Stimulated activated CD4-positive, alpha-beta T cell treated with anti-CD3 and anti-CD28 coated beads, TNF-alpha, amount 100 ng/mL, for 48 hours (primary cell): Measurements from ENCODE around the gene USP6NL.
A peak's percentile ranks its signal among the peaks of the same experiment; 100 is the strongest.
"Not testable (repeated sequence)": the region's sequence is repeated elsewhere in the genome, so short reads cannot be mapped to it uniquely, and the experiment has no call there.

ENCODE experiments used
- DNase-seq, 3 donors: peaks; one replicate each; pipeline ENCODE4 v3.0.0-alpha.2; 2020; ENCODE audit warnings: low read depth in 3 of 3

Gene USP6NL

GRCh38 chr10:11446133-11446532 is 165.3 kb downstream of the USP6NL start:
- DNase-seq: no peak

GRCh38 chr10:11444531-11445228 is 166.8 kb downstream of the USP6NL start:
- DNase-seq: no peak

- no peak for DNase-seq
These were observed 167.3 kb downstream of the USP6NL start for GRCh38 chr10:11444155-11444530.

DNA sequence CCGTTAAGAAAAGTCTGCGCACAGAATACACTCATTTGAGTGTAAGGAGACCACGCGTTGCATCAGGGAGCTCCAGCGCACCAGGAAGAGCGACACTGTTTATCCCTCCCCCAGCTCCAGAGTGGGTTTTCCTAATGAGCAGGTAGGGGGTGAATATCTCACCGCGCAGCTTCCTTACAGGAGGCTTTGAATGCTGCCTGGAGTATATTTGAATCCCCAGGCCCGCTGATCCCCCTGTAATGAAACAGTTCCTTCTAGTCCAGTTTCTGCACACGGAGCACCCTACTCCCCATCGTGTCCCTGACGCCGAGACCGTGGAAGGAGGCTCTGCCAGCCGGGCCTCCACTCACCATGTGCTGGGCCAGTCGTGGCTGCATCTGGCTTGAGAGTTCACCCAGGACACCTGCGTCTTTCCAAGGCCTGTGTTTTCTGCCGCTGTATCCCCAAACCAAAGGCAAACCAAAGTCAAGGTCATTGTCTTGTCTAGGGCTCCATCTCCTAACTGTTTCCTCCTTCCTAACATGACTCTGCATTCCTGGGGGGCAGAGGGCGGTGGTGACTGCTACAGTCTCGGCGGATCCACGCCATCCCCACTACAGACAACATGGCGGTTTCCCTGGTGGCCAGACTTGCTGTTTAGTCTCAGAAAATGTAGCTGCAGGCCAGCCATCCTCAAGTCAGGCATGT is 167.8 kb downstream of the USP6NL start:
- DNase-seq: no peak

DNA sequence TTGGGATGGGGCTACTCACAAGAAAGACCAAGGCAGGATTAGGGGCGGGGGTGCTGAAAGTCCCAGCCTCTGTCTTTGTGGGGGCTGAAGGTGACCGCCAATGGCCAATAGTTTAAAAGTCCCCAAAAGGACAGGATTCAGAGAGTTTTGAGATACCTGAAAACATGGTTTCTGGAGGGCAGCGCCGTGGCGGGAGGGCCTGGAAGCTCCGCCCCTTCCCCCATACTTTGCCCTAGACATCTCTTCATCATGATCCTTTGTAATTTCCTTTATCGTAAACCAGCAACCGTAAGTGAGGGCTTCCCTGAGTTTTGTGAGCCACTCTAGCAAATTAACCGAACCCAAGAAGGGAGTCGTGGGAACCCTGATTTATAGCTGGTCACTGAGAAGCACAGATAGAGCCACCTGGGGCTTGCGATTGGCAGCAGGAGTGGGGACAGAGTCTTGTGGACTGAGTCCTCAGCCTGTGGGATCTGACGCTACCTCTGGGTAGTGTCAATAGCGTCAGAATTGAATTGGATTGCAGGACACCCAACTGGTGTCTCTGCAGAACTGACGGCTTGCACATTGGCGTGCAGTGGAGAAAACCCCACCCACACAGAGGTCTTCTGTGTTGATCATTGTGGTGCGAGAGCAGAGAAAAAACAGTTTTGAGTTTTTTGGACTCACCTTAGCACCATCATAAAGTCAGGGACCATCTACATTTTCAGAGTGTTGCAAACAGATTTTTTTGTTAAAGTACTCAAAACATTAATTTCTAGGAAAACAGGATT is 169.3 kb downstream of the USP6NL start:
- no peak for DNase-seq

DNA sequence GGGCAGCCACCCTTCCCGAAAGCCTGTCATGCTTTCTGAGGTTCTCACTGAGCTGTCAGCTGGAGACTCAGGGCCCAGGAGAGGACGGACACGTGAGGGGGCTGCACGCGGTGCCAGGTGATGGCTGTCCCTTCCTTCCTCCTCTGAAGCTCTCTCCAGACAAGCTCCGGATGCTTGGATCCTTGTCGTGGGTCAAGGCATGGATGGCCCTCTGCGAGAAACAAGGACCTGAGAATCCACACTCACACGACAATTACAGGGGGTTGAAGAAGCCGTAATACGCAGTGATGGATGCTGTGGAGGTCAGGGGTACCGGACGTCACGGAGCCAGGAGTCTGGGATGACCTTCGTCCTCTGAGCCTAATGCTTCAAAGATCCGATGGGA is 170.3 kb downstream of the USP6NL start:
- no peak for DNase-seq

- DNase-seq: peak in 2 of 3 donors; percentile 33 to 53
These were observed 170.9 kb downstream of the USP6NL start for GRCh38 chr10:11440250-11441150.

DNA sequence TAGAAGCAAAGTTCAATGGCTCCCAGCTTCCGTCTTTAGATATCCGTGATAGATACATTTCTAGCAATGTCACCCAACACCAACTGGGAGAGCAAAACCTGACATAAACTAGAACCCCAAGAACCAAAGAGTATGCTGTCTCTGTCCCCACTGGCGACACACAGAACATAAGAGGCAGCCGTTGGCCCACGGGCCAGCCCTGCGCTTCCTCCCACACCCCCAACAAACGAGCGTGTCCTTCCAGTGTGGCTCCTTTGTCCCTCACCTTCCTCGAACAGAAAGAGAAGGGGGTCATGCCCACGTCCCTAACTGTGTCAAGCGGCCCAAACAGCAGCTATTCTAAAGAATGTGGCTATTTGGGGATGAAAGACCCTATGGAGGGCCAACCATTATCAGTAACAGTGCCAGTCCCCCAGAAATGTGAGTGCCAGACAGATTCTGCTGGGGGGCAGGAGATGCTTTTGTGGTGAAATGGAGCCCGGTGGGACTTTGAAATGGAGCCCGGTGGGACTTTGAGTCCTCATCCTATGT is 171.9 kb downstream of the USP6NL start:
- no peak for DNase-seq

DNA sequence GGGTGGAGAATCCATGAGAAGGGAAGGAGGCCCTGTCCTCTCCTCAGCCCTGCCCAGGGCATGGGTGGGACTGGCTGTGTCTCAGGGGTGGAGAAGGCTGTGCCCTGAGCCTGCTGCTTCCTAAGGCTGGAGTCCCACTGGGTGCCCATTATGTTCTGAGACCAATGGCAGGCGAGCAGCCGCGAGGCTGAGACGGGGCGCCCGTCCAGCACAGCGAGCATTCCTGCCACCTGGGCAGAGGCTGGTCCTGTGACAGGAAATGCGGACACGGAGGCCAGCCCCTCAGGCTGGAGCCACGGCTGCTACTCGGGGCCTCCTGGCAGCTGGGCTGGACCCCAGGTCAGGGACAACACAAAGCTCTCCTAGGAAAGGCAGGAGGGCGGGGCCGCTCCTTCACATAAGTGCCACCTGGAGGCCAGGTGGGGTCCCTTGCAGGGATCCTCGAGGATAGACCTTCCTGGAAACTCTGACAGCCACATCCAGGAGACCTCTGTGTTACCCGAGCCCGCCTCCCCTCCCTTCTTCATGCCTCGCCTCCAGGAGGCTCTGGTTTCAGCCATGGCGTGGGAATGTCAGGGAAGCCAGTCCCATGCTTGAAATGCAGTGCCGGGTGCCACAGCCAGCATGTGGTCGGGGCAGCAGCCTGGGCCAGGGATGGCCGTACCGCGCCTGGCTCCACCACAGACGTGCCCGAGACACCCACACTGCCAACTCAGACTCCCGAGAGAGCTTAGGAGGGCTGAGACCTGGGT is 173.9 kb downstream of the USP6NL start:
- DNase-seq: no peak

DNA sequence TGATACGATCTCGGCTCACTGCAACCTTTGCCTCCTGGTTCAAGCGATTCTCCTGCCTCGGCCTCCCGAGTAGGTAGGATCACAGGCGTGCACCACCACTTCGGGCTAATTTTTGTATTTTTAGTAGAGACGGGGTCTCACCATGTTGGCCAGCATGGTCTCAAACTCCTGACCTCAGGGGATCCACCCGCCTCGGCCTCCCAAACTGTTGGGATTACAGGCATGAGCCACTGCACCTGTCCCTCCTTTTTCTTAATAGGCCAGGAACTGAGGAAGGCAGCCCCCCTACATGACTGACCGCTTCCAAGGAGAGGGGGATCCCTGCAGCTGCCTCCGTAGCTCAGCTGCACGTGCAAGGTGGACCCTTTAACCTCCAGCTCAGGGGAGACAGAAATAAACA is 175.0 kb downstream of the USP6NL start:
- not testable (repeated sequence) for DNase-seq

- no peak for DNase-seq
These were observed 175.9 kb downstream of the USP6NL start for GRCh38 chr10:11435581-11435981.

- no peak for DNase-seq
These were observed 177.1 kb downstream of the USP6NL start for GRCh38 chr10:11434324-11434723.

DNA sequence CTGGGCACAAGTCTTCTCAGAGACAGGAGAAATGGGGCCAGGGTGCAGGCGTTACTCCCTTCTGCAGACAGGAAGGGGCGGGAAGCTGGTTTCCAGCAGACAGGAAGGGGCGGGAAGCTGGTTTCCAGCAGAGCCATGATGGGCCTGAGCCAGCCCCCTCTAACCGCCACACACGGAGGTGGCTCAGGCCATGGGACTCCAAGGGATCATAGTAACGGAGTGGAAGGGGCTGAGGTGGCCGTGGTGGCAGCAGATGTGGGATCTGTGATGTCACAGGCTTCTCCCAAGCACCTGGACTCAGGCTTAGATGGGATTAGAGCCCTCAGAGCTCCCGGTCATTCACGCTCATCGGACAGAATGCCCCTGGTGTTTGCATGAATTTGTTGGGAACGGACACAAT is 177.8 kb downstream of the USP6NL start:
- DNase-seq: no peak

DNA sequence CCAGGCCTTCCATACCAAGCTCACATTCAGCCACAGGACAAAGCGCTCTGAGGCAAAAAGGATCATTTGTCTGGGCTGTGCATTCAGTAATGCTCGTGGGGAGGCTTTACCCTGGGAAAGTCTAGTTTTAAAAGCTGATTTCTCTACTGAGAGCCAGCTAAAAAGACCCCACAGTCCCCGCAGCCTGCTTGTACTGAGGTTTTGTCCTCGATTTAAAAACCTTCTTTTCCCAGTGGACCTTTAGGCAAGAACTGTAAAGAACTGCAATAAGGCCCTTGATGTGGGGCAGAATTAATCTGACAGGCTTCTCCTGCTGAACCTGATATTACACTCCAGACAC is 180.3 kb downstream of the USP6NL start:
- DNase-seq: no peak

DNA sequence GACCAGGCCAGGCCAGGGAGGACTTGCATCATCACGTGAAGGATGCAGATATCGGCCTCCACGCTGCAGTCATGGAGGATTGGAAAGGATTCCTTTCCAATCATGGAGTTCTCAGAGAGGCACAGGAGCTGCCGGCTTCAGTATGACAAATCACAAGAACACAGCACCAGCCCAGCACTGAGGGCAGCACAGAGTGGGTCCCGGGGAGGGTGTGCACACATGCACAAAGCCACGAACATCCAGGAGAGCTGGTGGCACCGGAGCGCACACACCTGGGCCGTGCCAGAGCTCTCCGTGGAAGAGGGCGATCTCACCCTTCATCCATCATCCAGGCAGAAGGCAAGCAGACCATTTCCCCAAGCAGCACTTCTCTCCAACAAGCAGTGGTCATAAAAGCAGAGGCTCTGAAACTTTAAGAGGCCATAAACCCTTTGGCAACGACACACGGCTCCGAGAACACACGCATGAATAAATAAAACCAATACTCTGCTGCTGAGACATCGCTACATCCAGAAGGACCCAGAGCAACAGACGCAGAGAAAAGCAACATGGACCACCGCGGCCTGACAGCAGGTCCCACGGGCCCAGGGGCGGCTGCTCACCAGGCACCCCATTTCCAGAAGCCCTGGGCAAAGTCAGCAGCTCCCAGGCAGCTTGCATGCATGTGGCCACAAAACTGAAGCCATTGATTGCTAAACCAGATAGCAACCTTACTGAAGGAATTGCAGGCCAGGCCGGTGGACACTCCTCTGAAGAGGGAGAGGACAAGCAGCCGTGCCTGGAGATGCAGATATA is 180.8 kb downstream of the USP6NL start:
- DNase-seq: no peak

DNA sequence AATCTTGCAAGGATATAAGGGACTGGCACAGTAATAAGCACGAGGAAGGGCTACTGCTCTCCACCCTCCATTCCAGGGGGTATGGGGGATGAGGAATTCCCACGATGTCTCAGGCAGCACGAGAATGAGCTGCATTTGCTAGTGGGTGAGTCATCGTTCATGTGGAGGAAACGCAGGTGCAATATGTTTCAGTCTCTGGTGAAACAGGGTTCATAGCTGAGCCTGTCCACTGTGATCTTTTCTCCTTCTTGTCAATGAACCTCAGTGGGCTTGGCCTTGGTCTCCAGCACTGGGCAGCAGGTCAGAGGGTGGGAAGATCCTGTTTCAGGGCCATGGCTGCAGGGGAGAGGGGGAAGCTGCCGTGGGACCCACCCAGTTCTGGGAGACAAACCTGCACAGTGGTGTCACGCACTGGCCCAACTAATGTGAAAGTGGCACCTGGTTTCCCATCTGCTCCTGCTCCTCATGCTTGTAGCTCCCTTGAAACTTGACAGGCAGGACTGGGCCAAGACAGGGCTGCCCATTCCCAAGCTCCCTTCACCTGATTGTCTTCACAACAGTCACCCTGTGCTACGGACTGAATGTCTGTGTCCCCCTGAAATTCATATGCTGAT is 181.9 kb downstream of the USP6NL start:
- no peak for DNase-seq

DNA sequence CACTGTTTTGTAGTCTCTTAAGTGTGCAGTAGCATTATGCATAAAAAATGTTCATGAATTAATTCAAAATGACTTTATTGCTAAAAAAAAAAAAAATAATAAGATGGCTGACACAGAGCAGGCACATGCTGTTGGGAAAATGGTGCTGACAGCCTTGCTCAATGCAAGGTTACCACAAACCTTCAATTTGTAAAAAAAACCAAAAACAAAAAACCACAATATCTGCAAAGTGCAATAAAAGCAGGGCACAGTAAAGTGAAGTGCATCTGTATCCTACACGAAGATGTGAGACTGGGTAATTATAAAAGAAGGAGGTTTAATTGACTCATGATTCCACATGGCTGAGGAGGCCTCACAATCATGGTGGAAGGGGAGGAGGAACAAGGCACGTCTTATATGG is 185.8 kb downstream of the USP6NL start:
- no peak for DNase-seq

- no peak for DNase-seq
These were observed 186.2 kb downstream of the USP6NL start for GRCh38 chr10:11425296-11425610.

DNA sequence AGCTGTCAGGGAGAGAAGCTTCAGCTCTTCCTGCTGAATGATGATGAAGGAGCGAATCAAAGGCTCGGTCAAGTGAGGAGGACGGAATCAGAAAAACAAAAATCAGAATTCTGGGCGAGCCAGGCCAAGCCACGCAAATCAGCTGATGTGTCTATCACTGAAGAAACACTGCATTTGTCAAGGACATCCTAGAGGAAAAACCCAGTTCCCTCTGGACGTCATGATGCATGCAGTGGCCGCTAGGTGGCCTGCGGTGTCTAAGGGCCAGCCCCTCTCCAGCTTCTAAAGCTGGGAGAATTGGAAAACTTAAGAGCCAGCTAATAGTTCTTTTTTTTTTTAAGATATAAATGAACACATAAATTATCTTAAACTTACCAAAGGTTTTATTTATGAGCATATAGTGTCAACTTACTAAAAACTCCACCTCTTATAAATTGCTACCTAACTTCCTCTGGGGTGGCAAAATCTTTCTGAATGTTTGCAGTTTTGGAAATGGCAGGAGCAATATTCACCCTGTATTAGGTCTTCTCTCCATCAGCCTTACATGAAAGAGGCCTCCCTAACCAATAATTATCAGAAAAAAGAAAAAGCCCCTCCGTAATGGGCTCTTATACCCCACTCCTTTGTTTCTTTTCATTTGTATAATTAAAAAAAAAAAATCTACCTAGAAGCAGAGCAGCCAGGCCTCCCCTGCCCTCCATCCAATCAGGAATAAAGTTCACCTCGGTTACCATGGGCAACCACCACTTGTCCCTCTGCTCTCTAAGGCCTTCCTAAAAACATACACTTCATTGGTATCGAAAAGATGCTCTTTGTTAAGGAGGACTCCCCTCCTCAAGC is 186.8 kb downstream of the USP6NL start:
- no peak for DNase-seq
